BLaER1 treated with 17β-estradiol and CSF1 and Interleukin-3, amounts not matched to agents 10 nM and 100 nM (cell line): ENCODE data around the gene BSCL2.

Experiments
- H3K27ac ChIP-seq, 11 experiments: shearing (Covaris generic); formaldehyde crosslinking; 2 replicates each; pipeline ENCODE4 v1.8.1; 2022
- H3K27me3 ChIP-seq, 11 experiments: shearing (Covaris generic); formaldehyde crosslinking; 2 replicates each; pipeline ENCODE4 v1.8.1; 2022
- H3K36me3 ChIP-seq, 11 experiments: shearing (Covaris generic); formaldehyde crosslinking; 2 replicates each; pipeline ENCODE4 v1.8.1; 2022
- H3K4me1 ChIP-seq, 10 experiments: shearing (Covaris generic); formaldehyde crosslinking; 2 replicates each; pipeline ENCODE4 v1.8.1; 2022
- H3K4me2 ChIP-seq, 11 experiments: shearing (Covaris generic); formaldehyde crosslinking; 2 replicates each; pipeline ENCODE4 v1.8.1; 2022
- H3K4me3 ChIP-seq, 10 experiments: shearing (Covaris generic); formaldehyde crosslinking; 2 replicates each; pipeline ENCODE4 v1.8.1; 2022
- H3K9ac ChIP-seq, 11 experiments: shearing (Covaris generic); formaldehyde crosslinking; 2 replicates each; pipeline ENCODE4 v1.8.1; 2022
- H3K9me3 ChIP-seq, 11 experiments: shearing (Covaris generic); formaldehyde crosslinking; replicated peaks in 1 of 11; 2 replicates each; pipeline ENCODE4 v1.8.1; 2022
- H4K20me1 ChIP-seq, 11 experiments: shearing (Covaris generic); formaldehyde crosslinking; 2 replicates each; pipeline ENCODE4 v1.8.1; 2022
- Cebpa-rat ChIP-seq, 11 experiments: shearing (Covaris generic); IDR thresholded peaks; 2 replicates each; pipeline ENCODE4 v1.8.1; 2022

The BSCL2 gene

GRCh38 chr11:62712861-62713260 lies 5.6 kb upstream of the BSCL2 start:
- Histone ChIP-seq H3K4me3 (no peak overlapping the region), H3K9ac (peak overlapping the region in 1 of 11 experiments; percentile 3; a peak in 1 of 22 replicates)

GRCh38 chr11:62712276-62712812 lies 5.1 kb upstream of the BSCL2 start:
- H3K9ac ChIP-seq: no peak overlapping the region
- no peak for TF ChIP-seq Cebpa-rat (IDR thresholded peaks at IDR 0.05)
- H3K27ac ChIP-seq: no peak overlapping the region; a peak in 1 of 22 replicates
- no peaks in the 10 kb centered on the region for H3K9me3 ChIP-seq
- no peaks in the 10 kb centered on the region for H3K27me3 ChIP-seq
- H4K20me1 ChIP-seq: peaks cover 0 to 9% (median 3%) of the 10 kb centered on the region in 11 experiments; a peak in 8 of 22 replicates
- H3K4me1 ChIP-seq: peaks cover 24 to 30% (median 27%) of the 10 kb centered on the region in 10 experiments
- no peak overlapping the region for H3K4me2 ChIP-seq
- no peak overlapping the region for H3K4me3 ChIP-seq
- H3K36me3 ChIP-seq: peaks cover 70 to 79% (median 72%) of the 10 kb centered on the region in 11 experiments

More at GRCh38 chr11:62712861-62713260, 5.6 kb upstream of the BSCL2 start:
- Histone ChIP-seq H3K9me3 (no peaks in the 10 kb centered on the region), H3K4me2 (no peak overlapping the region), H4K20me1 (peaks cover 0 to 14% (median 4%) of the 10 kb centered on the region in 11 experiments; a peak in 9 of 22 replicates), H3K36me3 (peaks cover 75 to 83% (median 76%) of the 10 kb centered on the region in 11 experiments), H3K4me1 (peaks cover 19 to 25% (median 22%) of the 10 kb centered on the region in 10 experiments), H3K27ac (peak overlapping the region in 1 of 11 experiments; percentile 11; a peak in 2 of 22 replicates), H3K27me3 (no peaks in the 10 kb centered on the region)
- TF ChIP-seq Cebpa-rat (IDR thresholded peaks at IDR 0.05): no peak

GRCh38 chr11:62710001-62710345 lies 2.7 kb upstream of the BSCL2 start:
- no peaks in the 10 kb centered on the region for H3K27me3 ChIP-seq
- peak overlapping the region; percentile 82 to 93 (median 91) for H3K9ac ChIP-seq
- peak overlapping the region; percentile 88 to 100 (median 98) for H3K4me2 ChIP-seq
- H3K27ac ChIP-seq: peak overlapping the region; percentile 89 to 99 (median 96)
- no peak for TF ChIP-seq Cebpa-rat (IDR thresholded peaks at IDR 0.05)
- no peaks in the 10 kb centered on the region for H4K20me1 ChIP-seq
- no peaks in the 10 kb centered on the region for H3K9me3 ChIP-seq
- H3K4me1 ChIP-seq: peaks cover 41 to 50% (median 46%) of the 10 kb centered on the region in 10 experiments
- H3K36me3 ChIP-seq: peaks cover 47 to 65% (median 52%) of the 10 kb centered on the region in 11 experiments
- peak overlapping the region; percentile 58 to 73 (median 62) for H3K4me3 ChIP-seq

GRCh38 chr11:62709247-62710000 lies 2.2 kb upstream of the BSCL2 start:
- Histone ChIP-seq H3K36me3 (peaks cover 43 to 63% (median 48%) of the 10 kb centered on the region in 11 experiments), H3K27me3 (no peaks in the 10 kb centered on the region), H3K4me3 (peak overlapping the region; percentile 58 to 73 (median 62)), H3K9ac (peak overlapping the region; percentile 82 to 93 (median 91)), H3K27ac (peak overlapping the region; percentile 89 to 99 (median 96)), H3K9me3 (no peaks in the 10 kb centered on the region), H4K20me1 (no peaks in the 10 kb centered on the region), H3K4me2 (peak overlapping the region; percentile 88 to 100 (median 98)), H3K4me1 (peaks cover 46 to 52% (median 50%) of the 10 kb centered on the region in 10 experiments)
- no peak for TF ChIP-seq Cebpa-rat (IDR thresholded peaks at IDR 0.05)

- TF ChIP-seq Cebpa-rat (IDR thresholded peaks at IDR 0.05): no peak
- H3K27me3 ChIP-seq: no peaks in the 10 kb centered on the region
- peak overlapping the region; percentile 58 to 73 (median 62) for H3K4me3 ChIP-seq
- H3K9ac ChIP-seq: peak overlapping the region; percentile 82 to 93 (median 91)
- peak overlapping the region; percentile 89 to 99 (median 96) for H3K27ac ChIP-seq
- H3K4me1 ChIP-seq: peaks cover 47 to 55% (median 51%) of the 10 kb centered on the region in 10 experiments
- peak overlapping the region; percentile 88 to 100 (median 98) for H3K4me2 ChIP-seq
- H3K36me3 ChIP-seq: peaks cover 37 to 62% (median 43%) of the 10 kb centered on the region in 11 experiments
- no peaks in the 10 kb centered on the region for H3K9me3 ChIP-seq
- H4K20me1 ChIP-seq: no peaks in the 10 kb centered on the region
Measured at GRCh38 chr11:62708793-62709192, 1.6 kb upstream of the BSCL2 start.

GRCh38 chr11:62708392-62708791 lies 1.2 kb upstream of the BSCL2 start:
- no peak for TF ChIP-seq Cebpa-rat (IDR thresholded peaks at IDR 0.05)
- H3K4me2 ChIP-seq: peak overlapping the region; percentile 88 to 100 (median 98)
- H3K9ac ChIP-seq: peak overlapping the region; percentile 82 to 93 (median 91); a peak in 21 of 22 replicates
- no peaks in the 10 kb centered on the region for H3K27me3 ChIP-seq
- no peaks in the 10 kb centered on the region for H4K20me1 ChIP-seq
- no peaks in the 10 kb centered on the region for H3K9me3 ChIP-seq
- H3K27ac ChIP-seq: peak overlapping the region; percentile 89 to 99 (median 96); a peak in 21 of 22 replicates
- peak overlapping the region; percentile 58 to 73 (median 62) for H3K4me3 ChIP-seq
- H3K36me3 ChIP-seq: peaks cover 33 to 62% (median 40%) of the 10 kb centered on the region in 11 experiments
- peaks cover 47 to 59% (median 51%) of the 10 kb centered on the region in 10 experiments for H3K4me1 ChIP-seq

GRCh38 chr11:62706850-62707247 lies 375 bp downstream of the BSCL2 start:
- peaks cover 20 to 62% (median 35%) of the 10 kb centered on the region in 11 experiments for H3K36me3 ChIP-seq
- no peak for TF ChIP-seq Cebpa-rat (IDR thresholded peaks at IDR 0.05)
- no peaks in the 10 kb centered on the region for H3K9me3 ChIP-seq
- peak overlapping the region in 9 of 10 experiments; percentile 64 to 82 (median 70); a peak in 14 of 20 replicates for H3K4me3 ChIP-seq
- H3K9ac ChIP-seq: peak overlapping the region in 8 of 11 experiments; percentile 60 to 85 (median 69); a peak in 16 of 22 replicates
- no peaks in the 10 kb centered on the region for H3K27me3 ChIP-seq
- no peaks in the 10 kb centered on the region for H4K20me1 ChIP-seq
- H3K27ac ChIP-seq: peak overlapping the region in 8 of 11 experiments; percentile 19 to 97 (median 48); a peak in 11 of 22 replicates
- H3K4me1 ChIP-seq: peaks cover 47 to 75% (median 51%) of the 10 kb centered on the region in 10 experiments
- H3K4me2 ChIP-seq: peak overlapping the region; percentile 88 to 100 (median 98)

- Histone ChIP-seq H4K20me1 (no peaks in the 10 kb centered on the region), H3K27ac (peak overlapping the region; percentile 31 to 97 (median 73); a peak in 21 of 22 replicates), H3K9me3 (no peaks in the 10 kb centered on the region), H3K9ac (peak overlapping the region; percentile 75 to 85 (median 79)), H3K36me3 (peaks cover 20 to 62% (median 35%) of the 10 kb centered on the region in 11 experiments), H3K4me3 (peak overlapping the region; percentile 64 to 82 (median 70)), H3K4me1 (peaks cover 47 to 79% (median 51%) of the 10 kb centered on the region in 10 experiments), H3K27me3 (no peaks in the 10 kb centered on the region), H3K4me2 (peak overlapping the region; percentile 88 to 100 (median 98))
- no peak for TF ChIP-seq Cebpa-rat (IDR thresholded peaks at IDR 0.05)
Measured at GRCh38 chr11:62705880-62706849, 1.1 kb downstream of the BSCL2 start.
